Measurements from ENCODE around the gene PTPA. TPM values are rescaled to one million over a fixed set of nuclear protein-coding genes. Genes with fewer than 3 reads are reported as not detected.

PTPA gene
- total RNA-seq, 2 donors from 2014 or later: 94.5 to 142 TPM

- H3K36me3 ChIP-seq: peaks cover 11% of the 10 kb centered on the region
- H3K4me3 ChIP-seq: peak overlapping the region; percentile 29
- no peak for TF ChIP-seq CTCF (IDR thresholded peaks at IDR 0.05)
- H3K27me3 ChIP-seq: no peaks in the 10 kb centered on the region
- peaks cover 25% of the 10 kb centered on the region for H3K4me1 ChIP-seq
- no peaks in the 10 kb centered on the region for H3K9me3 ChIP-seq
- H3K9ac ChIP-seq (ENCODE audit: low read depth in 2 of 2, low read length in 2 of 2): peak overlapping the region; percentile 72 to 81
- peak overlapping the region; percentile 98 for H3K27ac ChIP-seq
- intact Hi-C loops (cut with DNase I): loop anchor here (10.0 kb wide), 1 partner anchor 353 kb away; no protein-coding TSS in a partner anchor
- peak; percentile 65 for DNase-seq
These were observed 30.1 kb downstream of the PTPA start for GRCh38 chr9:129141066-129142041.

DNA sequence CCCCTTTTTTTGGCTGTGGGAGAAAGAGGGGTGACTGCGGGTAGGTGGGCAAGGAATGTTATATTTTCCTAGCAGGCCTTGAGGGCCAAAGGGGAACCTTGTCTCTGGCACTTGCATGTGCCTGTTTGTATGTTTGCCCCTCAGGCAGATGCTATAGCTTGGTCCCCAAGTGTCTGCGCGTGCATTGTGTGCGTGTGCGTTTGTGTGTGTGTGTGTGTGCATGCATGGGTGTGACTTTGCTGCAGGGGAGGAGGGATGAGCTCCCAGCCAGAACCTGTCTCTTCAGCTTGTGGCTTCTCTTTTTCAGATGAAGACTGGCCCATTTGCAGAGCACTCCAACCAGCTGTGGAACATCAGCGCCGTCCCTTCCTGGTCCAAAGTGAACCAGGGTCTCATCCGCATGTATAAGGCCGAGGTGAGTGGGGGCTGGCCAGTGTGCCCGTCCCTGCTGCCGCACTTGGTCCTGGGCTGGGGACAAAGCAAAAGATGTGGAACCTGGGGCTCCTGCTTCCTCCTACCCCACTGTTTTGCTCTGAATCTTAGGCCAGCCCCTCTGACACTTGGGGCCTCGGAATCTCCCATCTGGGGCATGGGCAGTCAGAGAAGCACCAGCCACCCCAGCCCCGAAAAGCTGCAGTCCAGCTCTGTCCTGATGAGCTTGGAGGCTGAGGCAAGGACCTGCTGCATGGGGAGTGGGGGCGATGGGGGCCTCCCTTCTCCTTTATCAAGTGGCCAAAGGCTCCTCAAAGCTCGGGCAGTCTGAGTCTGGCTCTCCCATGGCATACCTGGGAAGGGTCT, 31.1 kb downstream of the PTPA start:
- TF ChIP-seq CTCF (IDR thresholded peaks at IDR 0.05): no peak
- no peaks in the 10 kb centered on the region for H3K9me3 ChIP-seq
- peaks cover 25% of the 10 kb centered on the region for H3K4me1 ChIP-seq
- no peaks in the 10 kb centered on the region for H3K27me3 ChIP-seq
- H3K9ac ChIP-seq (ENCODE audit: low read depth in 2 of 2, low read length in 2 of 2): peak overlapping the region; percentile 22 to 52
- no peak overlapping the region for H3K4me3 ChIP-seq
- peak overlapping the region; percentile 98 for H3K27ac ChIP-seq
- peaks cover 1% of the 10 kb centered on the region for H3K36me3 ChIP-seq
- no peak for DNase-seq
- intact Hi-C loops (cut with DNase I): loop anchor here (10.0 kb wide), 1 partner anchor 352 kb away; no protein-coding TSS in a partner anchor

GRCh38 chr9:129143031-129143927, 32.1 kb downstream of the PTPA start:
- H3K4me3 ChIP-seq: no peak overlapping the region
- intact Hi-C loops (cut with DNase I): loop anchor here (10.0 kb wide), 1 partner anchor 352 kb away; no protein-coding TSS in a partner anchor
- H3K4me1 ChIP-seq: peaks cover 25% of the 10 kb centered on the region
- DNase-seq: peak; percentile 91
- H3K27me3 ChIP-seq: no peaks in the 10 kb centered on the region
- TF ChIP-seq CTCF (IDR thresholded peaks at IDR 0.05): peak; percentile 91
- H3K9me3 ChIP-seq: no peaks in the 10 kb centered on the region
- no peaks in the 10 kb centered on the region for H3K36me3 ChIP-seq
- H3K9ac ChIP-seq (ENCODE audit: low read depth in 2 of 2, low read length in 2 of 2): peak overlapping the region; percentile 22 to 45
- H3K27ac ChIP-seq: peak overlapping the region; percentile 98

DNA sequence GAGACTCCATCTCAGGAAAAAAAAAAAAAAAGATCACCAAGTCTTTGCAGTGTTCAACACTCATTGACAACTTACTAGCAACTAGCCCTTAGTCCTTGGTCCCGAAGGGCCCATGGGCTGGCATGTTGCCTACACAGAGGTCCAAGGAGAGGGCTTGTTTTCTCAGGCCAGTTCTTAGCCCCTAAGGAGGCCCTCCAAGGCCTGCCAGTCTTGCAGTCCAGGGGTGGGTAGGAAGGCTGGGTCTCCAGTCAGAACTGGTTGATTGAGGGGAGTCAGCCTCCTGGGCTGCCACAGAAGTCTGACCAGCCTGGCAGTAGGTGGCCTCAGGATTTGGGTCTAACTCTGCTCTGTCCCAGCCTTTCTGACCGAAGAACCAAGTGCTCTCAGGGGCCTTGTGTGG, 34.1 kb downstream of the PTPA start:
- Histone ChIP-seq H3K9me3 (no peaks in the 10 kb centered on the region), H3K4me1 (peaks cover 22% of the 10 kb centered on the region), H3K27me3 (no peaks in the 10 kb centered on the region), H3K27ac (peak overlapping the region; percentile 67), H3K4me3 (no peak overlapping the region), H3K9ac (ENCODE audit: low read depth in 2 of 2, low read length in 2 of 2) (peak overlapping the region; percentile 37 to 75), H3K36me3 (no peaks in the 10 kb centered on the region)
- TF ChIP-seq CTCF (IDR thresholded peaks at IDR 0.05): no peak
- DNase-seq: no peak
- intact Hi-C loops (cut with DNase I): loop anchor here (10.0 kb wide), 1 partner anchor 349 kb away; no protein-coding TSS in a partner anchor
